Astrocyte of the spinal cord (primary cell): ENCODE results near the gene KCNQ1.

Source experiments
- DNase-seq: peaks from one replicate; pipeline ENCODE4 v3.0.0; 2011; ENCODE audit warnings: low read depth, low spot score
- H3K4me3 ChIP-seq: 2 replicates; pipeline ENCODE4 v1.5.1; 2011; ENCODE audit warnings: low read depth, mild to moderate bottlenecking, low read length, moderate library complexity
- in situ Hi-C: cut with HindIII; loops from 2 replicates; pipeline ENCODE4 v1.10.0; 2017; ENCODE audit warnings: low sequenced_read_pairs
- TF ChIP-seq, protein P1 (sequence below): IDR thresholded peaks from 2 replicates; pipeline ENCODE4 v1.5.1; 2012; ENCODE audit warnings: low read depth, mild to moderate bottlenecking, low read length, inconsistent platforms

Gene KCNQ1

GRCh38 chr11:2652333-2653197 lies 207.8 kb downstream of the KCNQ1 start:
- no peak overlapping the region for H3K4me3 ChIP-seq
- TF ChIP-seq, protein P1, sequence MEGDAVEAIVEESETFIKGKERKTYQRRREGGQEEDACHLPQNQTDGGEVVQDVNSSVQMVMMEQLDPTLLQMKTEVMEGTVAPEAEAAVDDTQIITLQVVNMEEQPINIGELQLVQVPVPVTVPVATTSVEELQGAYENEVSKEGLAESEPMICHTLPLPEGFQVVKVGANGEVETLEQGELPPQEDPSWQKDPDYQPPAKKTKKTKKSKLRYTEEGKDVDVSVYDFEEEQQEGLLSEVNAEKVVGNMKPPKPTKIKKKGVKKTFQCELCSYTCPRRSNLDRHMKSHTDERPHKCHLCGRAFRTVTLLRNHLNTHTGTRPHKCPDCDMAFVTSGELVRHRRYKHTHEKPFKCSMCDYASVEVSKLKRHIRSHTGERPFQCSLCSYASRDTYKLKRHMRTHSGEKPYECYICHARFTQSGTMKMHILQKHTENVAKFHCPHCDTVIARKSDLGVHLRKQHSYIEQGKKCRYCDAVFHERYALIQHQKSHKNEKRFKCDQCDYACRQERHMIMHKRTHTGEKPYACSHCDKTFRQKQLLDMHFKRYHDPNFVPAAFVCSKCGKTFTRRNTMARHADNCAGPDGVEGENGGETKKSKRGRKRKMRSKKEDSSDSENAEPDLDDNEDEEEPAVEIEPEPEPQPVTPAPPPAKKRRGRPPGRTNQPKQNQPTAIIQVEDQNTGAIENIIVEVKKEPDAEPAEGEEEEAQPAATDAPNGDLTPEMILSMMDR: no peak
- in situ Hi-C loops: no loop called here
- DNase-seq: no peak

DNA sequence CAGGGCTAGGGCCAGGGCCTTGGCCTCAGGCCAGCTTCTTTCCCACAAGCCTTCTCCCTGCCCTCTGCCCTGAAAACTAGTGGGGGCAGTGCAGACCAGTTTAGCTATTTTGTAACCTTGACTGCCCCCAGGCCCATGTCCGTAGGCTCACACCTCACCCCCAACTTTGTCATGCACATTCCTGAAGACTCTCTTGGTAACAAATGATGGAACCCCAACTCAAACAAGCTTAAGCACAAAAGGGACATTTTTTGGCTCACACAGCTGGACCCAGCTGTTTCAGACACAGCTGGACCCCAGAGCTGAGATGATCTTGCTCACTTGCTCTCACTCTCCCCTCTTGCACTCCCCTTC lies 208.4 kb downstream of the KCNQ1 start:
- no peak overlapping the region for H3K4me3 ChIP-seq
- in situ Hi-C loops: no loop called here
- TF ChIP-seq, protein P1: no peak
- DNase-seq: no peak

- TF ChIP-seq, protein P1: no peak
- H3K4me3 ChIP-seq: no peak overlapping the region
- DNase-seq: no peak
- in situ Hi-C loops: no loop called here
Observed at GRCh38 chr11:2653930-2654739, 209.3 kb downstream of the KCNQ1 start.

- in situ Hi-C loops: no loop called here
- no peak overlapping the region for H3K4me3 ChIP-seq
- TF ChIP-seq, protein P1: no peak
- DNase-seq: no peak
Observed at GRCh38 chr11:2655016-2655719, 210.4 kb downstream of the KCNQ1 start.

DNA sequence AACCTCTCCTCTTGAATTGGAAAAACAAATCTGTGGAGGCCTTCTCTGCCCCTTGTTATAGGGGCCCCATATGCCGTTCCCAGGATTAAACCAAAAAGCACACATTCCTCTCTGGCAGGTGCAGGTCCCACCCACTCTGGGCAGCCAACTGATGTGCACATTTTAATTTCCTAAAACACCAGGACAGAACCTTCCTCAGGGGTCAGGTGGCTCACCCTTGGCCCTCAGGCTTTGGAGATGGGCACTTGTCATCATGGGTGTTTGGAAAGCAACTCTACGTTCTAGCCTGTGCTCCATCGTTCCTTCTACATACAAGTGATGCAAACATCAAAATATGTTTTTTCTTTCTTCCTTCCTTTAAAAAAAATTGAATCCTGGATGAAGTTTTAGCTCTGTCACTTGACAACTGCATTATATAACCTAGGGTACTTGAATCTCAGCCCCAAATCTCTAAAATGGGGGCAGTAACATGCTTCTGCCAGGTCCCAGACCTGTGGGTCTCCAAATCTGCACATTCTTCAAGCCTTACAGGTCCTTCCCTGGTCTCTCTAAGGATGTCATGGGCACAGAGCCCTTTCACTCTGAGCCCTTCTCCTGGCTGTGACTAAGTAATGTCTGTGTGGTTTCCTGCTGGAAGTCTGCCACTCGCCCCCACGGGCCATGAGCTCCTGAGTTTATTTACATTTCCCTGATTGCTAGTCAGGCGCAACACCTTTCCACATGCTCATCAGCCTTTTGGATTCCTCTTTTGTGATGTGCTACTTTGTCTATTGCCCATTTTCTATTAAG lies 211.2 kb downstream of the KCNQ1 start:
- TF ChIP-seq, protein P1: no peak
- DNase-seq: peak; percentile 38
- in situ Hi-C loops: no loop called here
- no peak overlapping the region for H3K4me3 ChIP-seq

DNA sequence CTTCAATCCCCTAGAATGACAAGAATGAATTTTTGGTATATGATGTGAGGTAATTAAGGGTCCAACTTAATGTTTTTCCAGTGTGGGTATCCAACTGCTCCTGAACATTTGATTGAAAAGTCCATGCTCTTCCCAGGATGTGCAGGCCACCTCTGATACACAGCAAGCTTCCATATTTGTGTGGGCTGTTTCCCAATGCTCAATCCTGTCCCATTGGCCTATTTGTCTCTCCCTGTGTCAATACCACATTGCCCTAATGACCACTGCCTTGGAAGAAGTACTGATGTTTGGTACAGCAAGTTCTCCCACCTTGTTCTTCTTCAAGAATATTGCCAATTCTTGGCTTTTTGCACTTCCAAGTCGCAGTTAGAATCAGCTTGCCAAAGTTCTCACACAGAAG lies 212.1 kb downstream of the KCNQ1 start:
- TF ChIP-seq, protein P1: no peak
- DNase-seq: no peak
- H3K4me3 ChIP-seq: no peak overlapping the region
- in situ Hi-C loops: no loop called here
